Neural progenitor cell (in vitro differentiated cells): ENCODE measurements around the gene SLC2A13. TPM values are rescaled to one million over a fixed set of nuclear protein-coding genes. Genes with fewer than 3 reads are reported as not detected.

Experiments used
- DNase-seq: peaks from one replicate; pipeline ENCODE4 v3.0.0-alpha.2; 2016; ENCODE audit warnings: low spot score
- H2AFZ ChIP-seq: fragments of 200-600 bp; sonication (generic); replicated peaks from 2 replicates; pipeline ENCODE4 v1.6.1; 2016; ENCODE audit warnings: antibody characterized with exemption
- H3F3A ChIP-seq: fragments of 200-600 bp; sonication (generic); 2 replicates; pipeline ENCODE4 v1.6.1; 2016; ENCODE audit warnings: antibody characterized with exemption, low read depth
- H3K27ac ChIP-seq: fragments of 200-600 bp; sonication (generic); 2 replicates; pipeline ENCODE4 v1.5.1; 2016; ENCODE audit warnings: mild to moderate bottlenecking
- H3K27me3 ChIP-seq: fragments of 200-600 bp; sonication (generic); 2 replicates; pipeline ENCODE4 v1.6.1; 2016; ENCODE audit warnings: mild to moderate bottlenecking, moderate library complexity
- H3K36me3 ChIP-seq: fragments of 200-600 bp; sonication (generic); 2 replicates; pipeline ENCODE4 v1.5.1; 2016
- H3K4me1 ChIP-seq: fragments of 200-600 bp; sonication (generic); 2 replicates; pipeline ENCODE4 v1.6.1; 2016; ENCODE audit warnings: mixed run types
- H3K4me2 ChIP-seq: fragments of 200-600 bp; sonication (generic); 2 replicates; pipeline ENCODE4 v1.6.1; 2016
- H3K4me3 ChIP-seq: fragments of 200-600 bp; sonication (generic); 2 replicates; pipeline ENCODE4 v1.5.1; 2016
- H3K79me2 ChIP-seq: fragments of 200-600 bp; sonication (generic); 2 replicates; pipeline ENCODE4 v1.6.1; 2016; ENCODE audit warnings: low read depth
- H3K9ac ChIP-seq: fragments of 200-600 bp; sonication (generic); 2 replicates; pipeline ENCODE4 v1.6.1; 2016
- H3K9me3 ChIP-seq: fragments of 200-600 bp; sonication (generic); 2 replicates; pipeline ENCODE4 v1.5.1; 2016; ENCODE audit warnings: low read depth
- H4K20me1 ChIP-seq: fragments of 200-600 bp; sonication (generic); 2 replicates; pipeline ENCODE4 v1.6.1; 2016; ENCODE audit warnings: low read depth
- H3K27ac Mint-ChIP-seq: 3 replicates; pipeline ENCODE4 v1.8.0; 2021; ENCODE audit warnings: mixed read lengths
- H3K27me3 Mint-ChIP-seq: 2 replicates; pipeline ENCODE4 v1.8.0; 2022; ENCODE audit warnings: low read depth, mild to moderate bottlenecking, inconsistent platforms, moderate library complexity, mixed read lengths; ENCODE audit not compliant: insufficient read depth
- H3K36me3 Mint-ChIP-seq: 3 replicates; pipeline ENCODE4 v1.8.0; 2021; ENCODE audit warnings: mixed read lengths
- H3K4me1 Mint-ChIP-seq: 3 replicates; pipeline ENCODE4 v1.8.0; 2021; ENCODE audit warnings: mixed read lengths
- H3K4me3 Mint-ChIP-seq: 3 replicates; pipeline ENCODE4 v1.8.0; 2021; ENCODE audit warnings: mild to moderate bottlenecking, moderate library complexity, mixed read lengths
- H3K9me3 Mint-ChIP-seq: 3 replicates; pipeline ENCODE4 v1.8.0; 2020; ENCODE audit warnings: mixed read lengths
- EZH2 ChIP-seq: fragments of 200-600 bp; sonication (generic); IDR thresholded peaks from 2 replicates; pipeline ENCODE4 v1.6.1; 2017; ENCODE audit warnings: antibody characterized with exemption, mild to moderate bottlenecking, moderate library complexity
- EZH2phosphoT487 ChIP-seq: fragments of 200-600 bp; sonication (generic); IDR thresholded peaks from 2 replicates; pipeline ENCODE4 v1.6.1; 2017; ENCODE audit warnings: antibody characterized with exemption
- total RNA-seq: library from RNA; depleted of rRNA; stranded (reverse); fragments of >200 nt; gene quantifications from 2 replicates; pipeline ENCODE4 v1.2.3, GENCODE V29; 2015; ENCODE audit warnings: low replicate concordance
- TF ChIP-seq, protein P1 (sequence below): fragments of 200-600 bp; sonication (generic); IDR thresholded peaks from 2 replicates; pipeline ENCODE4 v1.5.1; 2017; ENCODE audit warnings: antibody characterized with exemption, mild to moderate bottlenecking

The SLC2A13 gene
- total RNA-seq, 1 donor from 2014 or later, result 11.1 TPM

DNA sequence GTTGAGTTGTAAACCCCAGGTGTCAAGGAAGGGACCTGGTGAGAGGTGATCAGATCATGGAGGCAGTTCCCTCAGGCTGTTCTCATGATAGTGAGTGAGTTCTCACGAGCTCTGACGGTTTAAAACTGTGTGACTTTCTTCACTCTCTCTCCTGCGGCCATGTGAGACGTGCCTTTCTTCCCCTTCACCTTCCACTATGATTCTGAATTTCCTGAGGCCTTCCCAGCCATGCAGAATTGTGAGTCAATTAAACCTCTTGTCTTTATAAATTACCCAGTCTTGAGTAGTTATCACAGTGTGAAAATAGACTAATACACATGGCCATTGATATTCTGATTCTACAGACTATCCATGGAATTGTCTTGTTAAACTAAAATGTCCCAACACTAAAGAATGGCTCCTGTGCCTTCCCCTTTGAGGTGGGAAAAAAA lies 85.6 kb downstream of the SLC2A13 start:
- H3F3A ChIP-seq, result no peaks in the 10 kb centered on the region
- H3K4me3 ChIP-seq, result no peak overlapping the region
- no peaks in the 10 kb centered on the region for H3K4me1 Mint-ChIP-seq
- H3K9me3 Mint-ChIP-seq, result no peaks in the 10 kb centered on the region
- no peak overlapping the region for H2AFZ ChIP-seq
- TF ChIP-seq, protein P1, sequence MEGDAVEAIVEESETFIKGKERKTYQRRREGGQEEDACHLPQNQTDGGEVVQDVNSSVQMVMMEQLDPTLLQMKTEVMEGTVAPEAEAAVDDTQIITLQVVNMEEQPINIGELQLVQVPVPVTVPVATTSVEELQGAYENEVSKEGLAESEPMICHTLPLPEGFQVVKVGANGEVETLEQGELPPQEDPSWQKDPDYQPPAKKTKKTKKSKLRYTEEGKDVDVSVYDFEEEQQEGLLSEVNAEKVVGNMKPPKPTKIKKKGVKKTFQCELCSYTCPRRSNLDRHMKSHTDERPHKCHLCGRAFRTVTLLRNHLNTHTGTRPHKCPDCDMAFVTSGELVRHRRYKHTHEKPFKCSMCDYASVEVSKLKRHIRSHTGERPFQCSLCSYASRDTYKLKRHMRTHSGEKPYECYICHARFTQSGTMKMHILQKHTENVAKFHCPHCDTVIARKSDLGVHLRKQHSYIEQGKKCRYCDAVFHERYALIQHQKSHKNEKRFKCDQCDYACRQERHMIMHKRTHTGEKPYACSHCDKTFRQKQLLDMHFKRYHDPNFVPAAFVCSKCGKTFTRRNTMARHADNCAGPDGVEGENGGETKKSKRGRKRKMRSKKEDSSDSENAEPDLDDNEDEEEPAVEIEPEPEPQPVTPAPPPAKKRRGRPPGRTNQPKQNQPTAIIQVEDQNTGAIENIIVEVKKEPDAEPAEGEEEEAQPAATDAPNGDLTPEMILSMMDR, result no peak
- no peak for TF ChIP-seq EZH2phosphoT487
- H3K27ac Mint-ChIP-seq, result no peak overlapping the region
- H4K20me1 ChIP-seq, result no peaks in the 10 kb centered on the region
- H3K9me3 ChIP-seq, result no peaks in the 10 kb centered on the region
- H3K4me2 ChIP-seq, result no peak overlapping the region
- H3K27ac ChIP-seq, result no peak overlapping the region
- no peak overlapping the region for H3K4me3 Mint-ChIP-seq
- H3K27me3 Mint-ChIP-seq, result no peaks in the 10 kb centered on the region
- no peaks in the 10 kb centered on the region for H3K27me3 ChIP-seq
- H3K9ac ChIP-seq, result no peak overlapping the region
- no peaks in the 10 kb centered on the region for H3K79me2 ChIP-seq
- peaks cover 4% of the 10 kb centered on the region for H3K36me3 Mint-ChIP-seq
- H3K4me1 ChIP-seq, result no peaks in the 10 kb centered on the region
- DNase-seq, result no peak
- no peaks in the 10 kb centered on the region for H3K36me3 ChIP-seq

DNA sequence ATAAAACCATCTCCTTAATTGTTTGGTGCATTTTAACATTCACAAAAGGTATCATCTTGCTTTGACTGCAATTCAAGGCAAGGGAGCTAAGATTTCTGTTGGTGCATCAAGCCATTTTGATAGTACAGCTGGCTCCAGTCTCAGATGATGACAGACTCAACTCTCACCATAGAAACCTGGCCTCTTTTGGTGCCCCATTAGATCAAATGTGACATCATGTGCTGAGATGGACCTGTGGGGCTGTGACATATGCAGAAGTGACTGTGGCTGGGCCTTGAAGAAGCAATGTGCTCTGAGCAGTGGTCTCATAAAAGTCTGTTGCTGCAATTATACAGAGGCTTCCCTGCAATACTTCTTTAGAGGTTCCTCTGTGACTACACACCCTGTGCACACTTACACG lies 88.4 kb downstream of the SLC2A13 start:
- no peak for TF ChIP-seq EZH2phosphoT487
- TF ChIP-seq EZH2, result no peak
- TF ChIP-seq, protein P1, result no peak

DNA sequence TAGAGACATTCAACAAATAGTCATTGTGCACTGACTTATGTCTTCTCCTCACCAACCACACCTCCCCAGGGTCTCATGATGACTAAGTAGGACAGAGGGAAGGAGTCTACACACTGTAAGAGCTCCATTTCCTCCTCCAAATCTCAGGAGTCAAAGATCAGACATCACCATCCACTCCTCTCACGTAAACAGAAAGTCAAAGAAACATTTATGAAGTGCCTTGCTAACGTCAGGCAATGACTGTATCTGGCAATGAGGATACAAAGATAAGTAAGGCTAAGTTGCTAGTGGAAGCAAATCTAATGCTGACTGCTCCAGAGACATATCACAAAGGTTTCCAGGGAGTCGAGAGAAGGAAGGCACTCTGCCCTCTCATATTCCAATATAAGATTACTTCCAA lies 88.9 kb downstream of the SLC2A13 start:
- H3K36me3 Mint-ChIP-seq, result peaks cover 4% of the 10 kb centered on the region
- H3K9me3 Mint-ChIP-seq, result no peaks in the 10 kb centered on the region
- Histone ChIP-seq H3F3A (no peaks in the 10 kb centered on the region), H2AFZ (no peak overlapping the region), H3K4me3 (no peak overlapping the region), H3K9ac (no peak overlapping the region), H4K20me1 (no peaks in the 10 kb centered on the region), H3K27ac (no peak overlapping the region), H3K79me2 (no peaks in the 10 kb centered on the region), H3K9me3 (no peaks in the 10 kb centered on the region), H3K36me3 (no peaks in the 10 kb centered on the region), H3K4me1 (no peaks in the 10 kb centered on the region), H3K27me3 (no peaks in the 10 kb centered on the region), H3K4me2 (no peak overlapping the region)
- no peak for DNase-seq
- no peak overlapping the region for H3K4me3 Mint-ChIP-seq
- no peaks in the 10 kb centered on the region for H3K27me3 Mint-ChIP-seq
- TF ChIP-seq EZH2phosphoT487 (no peak), EZH2 (no peak)
- no peak overlapping the region for H3K27ac Mint-ChIP-seq
- no peaks in the 10 kb centered on the region for H3K4me1 Mint-ChIP-seq

More for the DNA sequence above, 88.4 kb downstream of the SLC2A13 start:
- no peak overlapping the region for H3K9ac ChIP-seq
- DNase-seq, result no peak
- H3K36me3 ChIP-seq, result no peaks in the 10 kb centered on the region
- H2AFZ ChIP-seq, result no peak overlapping the region
- no peaks in the 10 kb centered on the region for H4K20me1 ChIP-seq
- no peaks in the 10 kb centered on the region for H3K9me3 ChIP-seq
- Mint-ChIP-seq H3K4me3 (no peak overlapping the region), H3K27ac (no peak overlapping the region), H3K9me3 (no peaks in the 10 kb centered on the region), H3K4me1 (no peaks in the 10 kb centered on the region), H3K27me3 (no peaks in the 10 kb centered on the region), H3K36me3 (peaks cover 4% of the 10 kb centered on the region)
- no peak overlapping the region for H3K27ac ChIP-seq
- no peaks in the 10 kb centered on the region for H3F3A ChIP-seq
- no peaks in the 10 kb centered on the region for H3K4me1 ChIP-seq
- no peaks in the 10 kb centered on the region for H3K79me2 ChIP-seq
- no peaks in the 10 kb centered on the region for H3K27me3 ChIP-seq
- H3K4me2 ChIP-seq, result no peak overlapping the region
- no peak overlapping the region for H3K4me3 ChIP-seq

DNA sequence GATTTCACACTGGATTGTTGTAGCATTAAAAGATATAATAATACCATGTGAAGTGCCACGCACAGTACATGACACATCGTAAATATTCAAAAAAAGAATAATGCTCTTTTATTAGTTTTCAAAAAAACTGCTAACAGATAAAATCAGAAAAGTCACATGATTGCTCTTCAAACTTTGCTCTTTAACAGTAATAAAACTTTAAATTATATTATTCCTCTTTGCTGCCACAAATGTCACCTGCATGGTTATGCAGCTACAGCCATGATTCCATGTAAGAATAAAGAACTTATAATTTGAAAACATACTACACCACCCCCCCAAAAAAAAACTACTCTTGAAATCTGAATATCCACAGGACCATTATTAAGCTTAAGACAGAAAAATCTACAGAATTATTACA lies 90.0 kb downstream of the SLC2A13 start:
- H3K79me2 ChIP-seq, result no peaks in the 10 kb centered on the region
- Mint-ChIP-seq H3K9me3 (no peaks in the 10 kb centered on the region), H3K4me3 (no peak overlapping the region), H3K36me3 (peaks cover 4% of the 10 kb centered on the region), H3K4me1 (no peaks in the 10 kb centered on the region), H3K27me3 (no peaks in the 10 kb centered on the region), H3K27ac (no peak overlapping the region)
- H3K4me2 ChIP-seq, result no peak overlapping the region
- H3K9ac ChIP-seq, result no peak overlapping the region
- no peak overlapping the region for H3K4me3 ChIP-seq
- no peaks in the 10 kb centered on the region for H3K36me3 ChIP-seq
- no peak overlapping the region for H2AFZ ChIP-seq
- H3F3A ChIP-seq, result no peaks in the 10 kb centered on the region
- no peaks in the 10 kb centered on the region for H3K4me1 ChIP-seq
- H3K27ac ChIP-seq, result no peak overlapping the region
- no peaks in the 10 kb centered on the region for H4K20me1 ChIP-seq
- H3K9me3 ChIP-seq, result no peaks in the 10 kb centered on the region
- H3K27me3 ChIP-seq, result no peaks in the 10 kb centered on the region
- TF ChIP-seq EZH2phosphoT487 (no peak), EZH2 (no peak)
- TF ChIP-seq, protein P1, result no peak
- DNase-seq, result no peak
